ENCODE results near the gene SLC33A1.
"Not testable (repeated sequence)": the region's sequence is repeated elsewhere in the genome, so short reads cannot be mapped to it uniquely, and the experiment has no call there.

Gene SLC33A1

GRCh38 chr3:155854141-155854940 is at the start of gene SLC33A1:
TSS of gene SLC33A1 (minus strand) at chr3:155854427. CDS start at chr3:155853997, 430 bp downstream.
- DNase-seq (ENCODE audit: low spot score), result peak; percentile 100

- no peak for DNase-seq (ENCODE audit: low spot score)
These were observed 41.2 kb upstream of the SLC33A1 start for GRCh38 chr3:155895379-155895900.

- no peak for DNase-seq (ENCODE audit: low spot score)
These were observed 37.1 kb upstream of the SLC33A1 start for GRCh38 chr3:155891321-155891720.

- DNase-seq (ENCODE audit: low spot score), result no peak
These were observed 36.5 kb upstream of the SLC33A1 start for GRCh38 chr3:155890671-155891190.

GRCh38 chr3:155889952-155890351 is 35.7 kb upstream of the SLC33A1 start:
- no peak for DNase-seq (ENCODE audit: low spot score)

GRCh38 chr3:155889212-155889611 is 35.0 kb upstream of the SLC33A1 start:
- no peak for DNase-seq (ENCODE audit: low spot score)

- DNase-seq (ENCODE audit: low spot score), result no peak
These were observed 32.7 kb upstream of the SLC33A1 start for GRCh38 chr3:155886915-155887314.

- DNase-seq (ENCODE audit: low spot score), result not testable (repeated sequence)
These were observed 32.1 kb upstream of the SLC33A1 start for GRCh38 chr3:155886348-155886747.

GRCh38 chr3:155885292-155885691 is 31.1 kb upstream of the SLC33A1 start:
- DNase-seq (ENCODE audit: low spot score), result no peak

- no peak for DNase-seq (ENCODE audit: low spot score)
These were observed 30.1 kb upstream of the SLC33A1 start for GRCh38 chr3:155884292-155884691.

GRCh38 chr3:155880286-155880685 is 26.1 kb upstream of the SLC33A1 start:
- no peak for DNase-seq (ENCODE audit: low spot score)

GRCh38 chr3:155876503-155876902 is 22.3 kb upstream of the SLC33A1 start:
- DNase-seq (ENCODE audit: low spot score), result no peak

GRCh38 chr3:155876037-155876436 is 21.8 kb upstream of the SLC33A1 start:
- no peak for DNase-seq (ENCODE audit: low spot score)

GRCh38 chr3:155872904-155873646 is 18.8 kb upstream of the SLC33A1 start:
- DNase-seq (ENCODE audit: low spot score), result no peak

GRCh38 chr3:155871746-155872158 is 17.5 kb upstream of the SLC33A1 start:
- DNase-seq (ENCODE audit: low spot score), result no peak

- peak; percentile 64 for DNase-seq (ENCODE audit: low spot score)
These were observed 16.9 kb upstream of the SLC33A1 start for GRCh38 chr3:155870945-155871745.

- DNase-seq (ENCODE audit: low spot score), result peak; percentile 93
These were observed 16.1 kb upstream of the SLC33A1 start, which contains the start of gene GMPS for GRCh38 chr3:155870133-155870944. TSS of gene GMPS (plus strand) at chr3:155870650. CDS start at chr3:155870871, 221 bp downstream.

- no peak for DNase-seq (ENCODE audit: low spot score)
These were observed 15.5 kb upstream of the SLC33A1 start for GRCh38 chr3:155869691-155870090.

GRCh38 chr3:155863072-155863784 is 9.0 kb upstream of the SLC33A1 start:
- DNase-seq (ENCODE audit: low spot score), result no peak

GRCh38 chr3:155862290-155862982 is 8.2 kb upstream of the SLC33A1 start:
- DNase-seq (ENCODE audit: low spot score), result peak; percentile 89

Data from RKO (cell line).